Endothelial cell of umbilical vein (primary cell): ENCODE measurements around the gene FAM168A.

Experiments
- CTCF ChIP-seq, 2 donors: IDR thresholded peaks; 1 replicate in 1 of 2; 2 replicates in 1 of 2; pipeline ENCODE4 v1.5.1; 2011; ENCODE audit warnings: low read length in 2 of 2, mild to moderate bottlenecking in 2 of 2, moderate library complexity in 2 of 2, control low read depth in 1 of 2, inconsistent platforms in 1 of 2, low read depth in 1 of 2; ENCODE audit not compliant: insufficient read depth in 1 of 2; ENCODE audit errors: extremely low read depth in 1 of 2
- EZH2 ChIP-seq: IDR thresholded peaks from 2 replicates; pipeline ENCODE4 v1.6.1; 2012; ENCODE audit warnings: borderline replicate concordance, low read depth, mild to moderate bottlenecking, moderate library complexity, low read length, inconsistent platforms; ENCODE audit not compliant: severe bottlenecking
- GATA2 ChIP-seq: IDR thresholded peaks from 2 replicates; pipeline ENCODE4 v1.7.0; 2011; ENCODE audit warnings: low read depth, mild to moderate bottlenecking, moderate library complexity, mixed read lengths, low read length; ENCODE audit not compliant: insufficient read length, insufficient read depth
- JUN ChIP-seq: IDR thresholded peaks from 2 replicates; pipeline ENCODE4 v1.6.1; 2011; ENCODE audit warnings: borderline replicate concordance, low read depth; ENCODE audit not compliant: insufficient read length, insufficient read depth
- POLR2A ChIP-seq: IDR thresholded peaks from 2 replicates; pipeline ENCODE4 v1.6.1; 2012; ENCODE audit warnings: low read depth, mild to moderate bottlenecking, control low read depth, low read length
- POLR2AphosphoS5 ChIP-seq: IDR thresholded peaks from 2 replicates; pipeline ENCODE4 v1.6.1; 2012; ENCODE audit warnings: low read depth, mild to moderate bottlenecking, control low read depth, low read length, moderate library complexity; ENCODE audit not compliant: insufficient read depth

- TF ChIP-seq CTCF (IDR thresholded peaks at IDR 0.05; ENCODE audit: extremely low read depth in 1 of 2, insufficient read depth in 1 of 2, low read depth in 1 of 2, low read length in 2 of 2) = no peak
- TF ChIP-seq POLR2A = no peak
- no peak for TF ChIP-seq EZH2
- no peak for TF ChIP-seq JUN
- TF ChIP-seq POLR2AphosphoS5 = no peak
- TF ChIP-seq GATA2 = no peak
Measured at GRCh38 chr11:73632996-73633395, 35.1 kb upstream of the FAM168A start.
